Esophagus squamous epithelium (tissue), 4 donors: ENCODE data around the gene ZNRF3.

Source experiments
- POLR2A ChIP-seq, 4 donors: fragments of 450-650 bp; IDR thresholded peaks; one replicate each; pipeline ENCODE4 v1.6.1; 2017; ENCODE audit warnings: antibody characterized with exemption in 4 of 4, mild to moderate bottlenecking in 4 of 4, moderate library complexity in 3 of 4
- TF ChIP-seq, protein P1 (sequence below), 6 experiments: fragments of 450-650 bp in 4 of 6; fragments of 200-600 bp in 2 of 6; sonication (generic) in 2 of 6; IDR thresholded peaks; one replicate each; pipeline ENCODE4 v1.5.1; 2016 to 2019; ENCODE audit warnings: antibody characterized with exemption in 6 of 6, mild to moderate bottlenecking in 4 of 6, moderate library complexity in 4 of 6

GRCh38 chr22:29014293-29014692, 130.9 kb downstream of the ZNRF3 start:
- TF ChIP-seq, protein P1, sequence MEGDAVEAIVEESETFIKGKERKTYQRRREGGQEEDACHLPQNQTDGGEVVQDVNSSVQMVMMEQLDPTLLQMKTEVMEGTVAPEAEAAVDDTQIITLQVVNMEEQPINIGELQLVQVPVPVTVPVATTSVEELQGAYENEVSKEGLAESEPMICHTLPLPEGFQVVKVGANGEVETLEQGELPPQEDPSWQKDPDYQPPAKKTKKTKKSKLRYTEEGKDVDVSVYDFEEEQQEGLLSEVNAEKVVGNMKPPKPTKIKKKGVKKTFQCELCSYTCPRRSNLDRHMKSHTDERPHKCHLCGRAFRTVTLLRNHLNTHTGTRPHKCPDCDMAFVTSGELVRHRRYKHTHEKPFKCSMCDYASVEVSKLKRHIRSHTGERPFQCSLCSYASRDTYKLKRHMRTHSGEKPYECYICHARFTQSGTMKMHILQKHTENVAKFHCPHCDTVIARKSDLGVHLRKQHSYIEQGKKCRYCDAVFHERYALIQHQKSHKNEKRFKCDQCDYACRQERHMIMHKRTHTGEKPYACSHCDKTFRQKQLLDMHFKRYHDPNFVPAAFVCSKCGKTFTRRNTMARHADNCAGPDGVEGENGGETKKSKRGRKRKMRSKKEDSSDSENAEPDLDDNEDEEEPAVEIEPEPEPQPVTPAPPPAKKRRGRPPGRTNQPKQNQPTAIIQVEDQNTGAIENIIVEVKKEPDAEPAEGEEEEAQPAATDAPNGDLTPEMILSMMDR (IDR thresholded peaks at IDR 0.05), result no peak
- TF ChIP-seq POLR2A (IDR thresholded peaks at IDR 0.05), result no peak
